ENCODE data around the gene DACT2.
"Not testable (repeated sequence)": the region's sequence is repeated elsewhere in the genome, so short reads cannot be mapped to it uniquely, and the experiment has no call there.

The DACT2 gene

DNA sequence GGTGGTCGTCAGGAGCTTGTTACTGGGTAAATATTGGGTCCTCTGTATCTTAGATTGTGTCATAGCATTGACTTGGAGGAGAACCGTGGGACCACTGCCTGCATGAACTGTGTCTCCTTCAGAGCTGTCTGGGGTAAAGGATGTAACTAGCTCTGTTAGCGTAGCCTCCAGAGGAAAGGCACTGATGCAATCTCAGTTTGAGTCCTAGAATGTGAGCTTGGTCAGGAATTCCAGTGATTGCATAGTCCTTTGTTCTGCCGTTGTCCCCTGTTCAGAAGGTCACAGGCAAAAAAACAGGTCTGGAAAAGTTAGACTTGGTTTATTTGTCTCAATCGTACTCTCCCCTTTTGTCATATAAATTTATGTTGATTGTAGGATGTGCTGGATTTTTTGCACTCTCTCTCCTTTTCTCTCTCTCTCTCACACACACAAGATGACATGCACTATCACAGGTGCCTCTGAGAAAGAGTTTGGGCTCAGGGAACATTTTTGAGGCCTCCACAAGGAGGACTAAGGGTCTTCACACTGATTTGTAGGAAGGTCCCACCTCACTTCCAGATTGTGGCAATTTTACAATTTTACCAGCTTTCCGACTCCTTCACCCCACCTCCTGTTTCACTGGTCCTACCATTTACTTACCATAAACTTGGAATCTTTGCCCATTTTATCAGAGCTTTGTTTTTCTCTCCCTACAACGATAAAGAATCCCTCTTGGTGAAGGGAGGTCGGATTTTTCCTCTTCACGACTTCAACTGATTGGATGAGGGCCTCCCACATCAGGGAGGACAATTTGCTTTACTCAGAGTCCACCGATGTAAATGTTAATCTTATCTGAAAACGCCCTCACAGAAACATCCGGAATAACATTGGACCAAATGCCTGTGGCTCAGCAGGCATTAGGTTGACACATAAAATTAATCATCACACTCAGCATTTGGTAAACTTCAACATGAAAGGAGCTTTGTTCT is 7.0 kb upstream of the DACT2 start:
- TF ChIP-seq GATA1 (IDR thresholded peaks at IDR 0.05; ENCODE audit: low read depth, low read length) (no peak), POLR2A (IDR thresholded peaks at IDR 0.05; ENCODE audit: low read length) (no peak)
- no peak for DNase-seq

DNA sequence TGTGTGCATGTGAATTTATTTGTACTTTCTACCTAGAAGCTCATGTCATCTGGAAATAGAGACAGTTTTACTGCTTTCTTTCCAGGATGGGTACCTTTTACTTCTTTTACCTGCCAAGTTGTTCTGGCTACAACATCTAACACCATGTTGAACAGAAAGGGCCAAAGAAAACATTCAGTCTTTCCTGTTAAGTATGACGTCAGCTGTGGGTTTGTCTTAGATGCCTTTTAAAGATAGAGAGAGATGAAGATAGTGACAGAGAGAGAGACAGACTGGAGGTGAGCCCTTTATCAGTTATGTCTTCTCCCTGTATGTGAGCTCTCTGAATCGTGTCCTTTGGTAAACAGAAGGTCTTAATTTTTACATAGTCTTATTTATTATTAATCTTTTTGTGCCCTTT is 3.4 kb upstream of the DACT2 start:
- TF ChIP-seq GATA1 (IDR thresholded peaks at IDR 0.05; ENCODE audit: low read depth, low read length) (no peak), POLR2A (IDR thresholded peaks at IDR 0.05; ENCODE audit: low read length) (no peak)
- no peak for DNase-seq

DNA sequence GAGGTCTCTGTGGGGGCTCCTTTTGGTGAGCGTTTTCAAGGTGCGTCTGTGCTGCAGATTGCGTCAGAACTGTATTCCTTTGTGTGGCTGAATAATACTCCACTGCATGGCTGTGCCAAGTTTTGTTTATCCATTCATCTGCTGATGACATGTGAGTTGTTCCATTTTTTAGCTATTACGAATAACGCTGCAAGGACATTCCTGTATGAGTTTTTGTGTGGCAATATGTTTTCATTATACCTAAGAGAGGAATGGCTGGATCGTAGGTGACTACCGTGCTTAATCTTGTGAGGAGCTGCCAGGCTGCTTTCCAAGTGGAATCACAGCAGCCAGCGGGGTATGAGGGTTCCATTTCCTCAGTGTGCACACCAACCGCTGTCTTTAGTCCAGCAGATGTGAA is 1.1 kb upstream of the DACT2 start:
- no peak for TF ChIP-seq GATA1 (IDR thresholded peaks at IDR 0.05; ENCODE audit: low read depth, low read length)
- no peak for TF ChIP-seq POLR2A (IDR thresholded peaks at IDR 0.05; ENCODE audit: low read length)
- no peak for DNase-seq

DNA sequence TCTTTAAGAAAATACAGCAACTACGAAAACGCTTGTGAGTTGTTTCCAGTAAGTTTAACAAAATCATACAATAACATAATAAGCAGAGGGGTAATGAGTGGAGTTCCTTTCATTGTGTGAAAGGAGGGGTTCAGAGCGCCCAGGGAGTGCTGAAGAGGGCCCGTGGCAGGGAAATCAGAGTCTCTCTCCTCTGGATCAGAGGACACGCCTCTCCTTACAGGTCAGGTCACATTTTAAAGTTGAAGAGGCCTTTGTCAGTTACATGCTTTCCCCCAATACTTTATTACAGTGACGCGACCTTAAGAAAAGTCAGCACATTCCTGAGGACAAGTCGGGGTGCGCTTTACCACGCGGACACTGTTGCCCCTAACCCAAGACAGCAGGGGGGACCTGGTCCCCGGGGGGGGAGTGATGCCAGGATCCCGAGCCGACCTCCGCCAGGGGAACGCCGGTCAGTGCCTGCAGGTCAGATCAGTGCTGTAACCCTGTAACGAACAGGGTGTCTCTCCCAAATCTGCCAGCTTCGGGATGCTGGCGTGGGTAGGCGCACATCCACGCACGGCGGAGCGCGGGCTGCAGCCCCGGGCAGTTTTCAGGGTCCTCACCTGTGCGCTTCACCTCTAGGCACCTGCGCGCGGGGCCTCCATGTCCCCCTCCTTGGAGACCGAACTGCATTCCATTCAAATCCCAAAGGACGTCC is 848 bp downstream of the DACT2 start:
- TF ChIP-seq GATA1 (IDR thresholded peaks at IDR 0.05; ENCODE audit: low read depth, low read length): no peak
- TF ChIP-seq POLR2A (IDR thresholded peaks at IDR 0.05; ENCODE audit: low read length): no peak
- DNase-seq: no peak

DNA sequence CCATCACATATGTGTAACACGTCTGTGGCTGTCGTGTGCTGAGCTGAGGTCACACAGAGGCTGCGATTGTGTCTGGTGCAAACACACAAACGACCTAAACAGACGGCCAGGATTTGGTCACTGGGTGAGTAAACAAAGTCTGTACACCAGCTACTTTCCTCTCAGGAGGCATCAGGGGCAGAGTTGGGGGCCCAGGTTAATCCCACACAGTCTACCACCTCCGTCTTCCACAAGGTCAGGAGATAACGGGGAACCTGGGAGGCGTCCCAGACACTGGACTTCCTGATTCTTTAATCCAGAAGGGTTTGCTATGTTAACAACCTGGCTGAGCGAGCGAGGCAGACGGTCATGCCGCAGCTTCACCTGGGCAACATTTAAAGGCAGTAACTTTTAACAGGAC is 1.5 kb downstream of the DACT2 start:
- TF ChIP-seq GATA1 (IDR thresholded peaks at IDR 0.05; ENCODE audit: low read depth, low read length): no peak
- no peak for TF ChIP-seq POLR2A (IDR thresholded peaks at IDR 0.05; ENCODE audit: low read length)
- no peak for DNase-seq

DNA sequence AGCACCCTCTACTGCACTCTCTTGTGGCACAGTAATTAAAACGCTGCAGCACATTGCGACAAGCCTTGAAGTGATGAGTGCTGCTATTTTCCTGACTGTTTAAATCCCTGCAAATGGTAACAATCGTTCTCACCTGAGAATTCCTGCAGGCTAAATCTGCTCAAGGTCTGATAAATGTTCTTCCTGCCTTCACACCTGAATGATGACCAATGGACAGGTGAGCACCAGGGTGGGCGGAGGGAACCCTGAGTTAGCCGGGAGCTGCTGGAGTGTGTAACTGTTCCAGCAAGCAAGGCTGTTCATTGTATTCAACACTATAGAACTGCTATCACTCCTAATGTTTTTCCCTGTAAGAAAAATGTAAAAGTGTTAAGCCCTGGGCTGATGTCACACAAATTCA is 4.0 kb downstream of the DACT2 start:
- TF ChIP-seq POLR2A (IDR thresholded peaks at IDR 0.05; ENCODE audit: low read length) (no peak), GATA1 (IDR thresholded peaks at IDR 0.05; ENCODE audit: low read depth, low read length) (no peak)
- no peak for DNase-seq

DNA sequence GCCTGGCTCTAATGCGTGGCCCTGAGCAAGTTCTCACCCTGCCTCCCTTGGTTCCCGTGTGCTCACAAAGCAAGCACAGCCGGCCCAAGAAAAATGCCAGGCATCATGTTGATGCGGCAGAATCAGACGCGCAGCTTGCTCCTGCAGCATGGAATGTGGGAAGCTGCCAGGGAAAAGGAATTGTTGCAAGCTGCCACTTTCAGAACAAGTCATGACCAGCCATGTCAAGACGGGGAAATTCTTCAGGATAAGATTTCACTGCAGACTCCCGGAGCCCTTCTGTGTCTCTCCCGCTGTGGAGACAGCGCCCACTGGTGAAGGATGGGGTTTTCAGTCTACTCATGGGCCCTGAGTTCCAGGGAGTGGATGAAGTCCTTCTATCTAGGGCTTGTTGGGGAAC is 4.6 kb downstream of the DACT2 start:
- DNase-seq: peak in 1 of 2 experiments; percentile 8

DNA sequence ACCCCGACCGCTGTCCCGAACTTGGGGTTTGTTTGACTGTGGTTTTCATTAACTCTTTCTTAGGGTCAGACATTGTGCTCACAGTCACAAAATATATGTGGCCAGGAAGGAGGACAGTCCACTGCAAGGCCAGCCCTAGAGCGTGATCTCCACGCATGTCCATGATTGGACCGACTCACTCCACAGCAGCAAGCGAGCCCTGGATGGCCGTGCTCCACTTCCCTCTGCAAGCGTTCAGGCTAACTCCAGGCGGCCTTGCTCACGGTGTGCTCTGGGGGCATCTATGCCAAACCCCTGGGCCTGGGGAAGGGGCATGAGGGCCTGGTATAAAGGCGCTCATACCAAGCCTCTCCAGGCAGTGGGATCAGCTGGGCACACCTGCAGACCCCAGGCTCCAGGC is 5.6 kb downstream of the DACT2 start:
- no peak for DNase-seq
- TF ChIP-seq GATA1 (IDR thresholded peaks at IDR 0.05; ENCODE audit: low read depth, low read length): no peak
- no peak for TF ChIP-seq POLR2A (IDR thresholded peaks at IDR 0.05; ENCODE audit: low read length)

More for the DNA sequence above, 4.6 kb downstream of the DACT2 start:
- TF ChIP-seq GATA1 (IDR thresholded peaks at IDR 0.05; ENCODE audit: low read depth, low read length) (no peak), POLR2A (IDR thresholded peaks at IDR 0.05; ENCODE audit: low read length) (no peak)

DNA sequence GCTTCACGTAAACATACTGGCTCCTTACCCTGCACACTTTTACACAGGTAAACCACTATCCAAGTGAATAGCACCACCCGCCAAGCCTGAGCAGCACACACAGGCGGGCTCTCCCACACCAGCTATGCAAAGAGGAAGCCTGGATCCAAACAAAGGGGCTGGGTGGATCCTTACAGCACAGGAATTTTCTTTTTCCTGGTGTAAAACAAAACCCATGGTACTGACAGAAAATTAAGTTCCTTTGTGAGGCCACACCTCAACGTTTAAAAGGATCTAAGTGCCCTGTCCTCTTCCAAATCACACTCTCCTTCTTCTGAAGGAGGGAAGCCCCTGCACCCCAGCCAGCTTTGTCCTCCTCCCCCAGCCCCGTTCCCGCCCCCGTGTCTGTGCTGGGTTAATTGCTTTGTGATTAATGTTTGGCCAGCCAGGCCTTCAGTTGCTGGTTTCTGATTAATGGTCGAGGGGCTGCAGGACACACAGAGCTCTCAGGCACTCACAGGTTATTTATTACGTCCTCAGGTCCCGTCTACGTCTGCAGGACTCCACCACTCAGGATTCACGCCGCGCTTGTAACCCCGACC is 6.1 kb downstream of the DACT2 start:
- DNase-seq: no peak
- TF ChIP-seq GATA1 (IDR thresholded peaks at IDR 0.05; ENCODE audit: low read depth, low read length) (no peak), POLR2A (IDR thresholded peaks at IDR 0.05; ENCODE audit: low read length) (no peak)

DNA sequence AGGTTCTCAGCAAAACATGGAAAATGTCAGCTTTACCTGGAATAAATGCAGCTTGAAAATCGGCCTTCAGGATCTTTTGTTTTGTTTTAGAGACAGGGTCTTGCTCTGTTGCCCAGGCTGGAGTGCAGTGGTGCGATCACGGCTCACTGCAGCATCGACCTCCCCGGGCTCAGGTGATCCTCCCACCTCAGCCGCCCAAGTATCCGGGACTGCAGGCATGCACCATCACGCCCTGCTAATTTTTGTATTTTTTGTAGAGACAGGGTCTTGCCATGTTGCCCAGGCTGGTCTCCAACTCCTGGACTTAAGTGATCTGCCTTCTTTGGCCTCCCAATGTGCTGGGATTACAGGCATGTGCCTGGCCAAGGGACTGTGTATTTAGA is 7.5 kb downstream of the DACT2 start:
- not testable (repeated sequence) for DNase-seq

DNA sequence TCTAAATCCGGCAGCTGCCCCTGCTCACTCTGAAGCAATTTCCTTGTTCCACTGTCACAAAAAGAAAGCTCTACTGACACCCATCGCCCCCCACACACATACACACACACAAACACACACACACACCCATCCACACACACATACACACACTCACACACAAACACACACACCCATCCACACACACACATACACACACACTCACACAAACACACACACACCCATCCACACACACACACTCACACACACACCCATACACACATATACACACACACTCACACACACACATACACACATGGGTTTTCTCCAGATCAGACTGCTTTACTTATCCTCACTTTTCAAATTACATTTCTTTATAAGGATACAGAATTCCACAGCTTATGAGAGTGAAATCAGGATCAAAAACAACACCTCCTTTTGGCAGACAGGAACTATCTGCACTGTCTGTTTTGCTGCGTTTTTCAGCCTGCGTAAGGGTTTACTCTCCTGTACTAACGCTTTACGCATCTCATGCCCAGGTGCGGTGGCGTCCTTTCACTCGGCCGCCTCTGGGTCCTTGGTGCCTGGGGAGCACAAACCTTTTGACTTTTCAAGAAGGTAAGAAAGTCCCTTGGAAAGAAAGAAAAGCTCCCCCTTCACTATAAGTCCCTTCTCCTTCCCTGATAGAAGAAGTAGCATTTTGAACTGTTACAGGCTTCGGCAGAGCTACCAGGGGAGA is 8.0 kb downstream of the DACT2 start:
- DNase-seq: no peak
- TF ChIP-seq GATA1 (IDR thresholded peaks at IDR 0.05; ENCODE audit: low read depth, low read length) (no peak), POLR2A (IDR thresholded peaks at IDR 0.05; ENCODE audit: low read length) (no peak)

DNA sequence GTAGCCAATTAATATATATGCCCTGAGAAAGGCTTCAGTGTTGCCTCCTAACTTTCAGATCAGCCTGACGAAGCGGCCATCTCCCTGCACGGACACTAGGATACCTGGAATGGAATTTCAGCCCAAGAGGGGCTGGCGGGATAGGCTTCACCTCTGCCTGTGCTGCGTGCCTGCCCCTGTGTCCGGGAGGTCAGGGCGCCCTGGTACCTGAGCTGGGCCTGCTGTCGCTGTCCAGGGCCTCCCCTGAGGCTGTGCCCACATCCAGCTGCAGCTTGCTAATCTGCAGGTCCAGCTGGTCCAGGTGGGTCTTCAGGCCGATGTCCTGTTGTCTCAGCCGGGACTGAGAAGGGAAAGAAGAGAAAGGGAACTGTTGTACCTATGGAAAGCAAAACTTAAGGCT is 8.6 kb downstream of the DACT2 start:
- no peak for DNase-seq
- TF ChIP-seq POLR2A (IDR thresholded peaks at IDR 0.05; ENCODE audit: low read length) (no peak), GATA1 (IDR thresholded peaks at IDR 0.05; ENCODE audit: low read depth, low read length) (no peak)

DNA sequence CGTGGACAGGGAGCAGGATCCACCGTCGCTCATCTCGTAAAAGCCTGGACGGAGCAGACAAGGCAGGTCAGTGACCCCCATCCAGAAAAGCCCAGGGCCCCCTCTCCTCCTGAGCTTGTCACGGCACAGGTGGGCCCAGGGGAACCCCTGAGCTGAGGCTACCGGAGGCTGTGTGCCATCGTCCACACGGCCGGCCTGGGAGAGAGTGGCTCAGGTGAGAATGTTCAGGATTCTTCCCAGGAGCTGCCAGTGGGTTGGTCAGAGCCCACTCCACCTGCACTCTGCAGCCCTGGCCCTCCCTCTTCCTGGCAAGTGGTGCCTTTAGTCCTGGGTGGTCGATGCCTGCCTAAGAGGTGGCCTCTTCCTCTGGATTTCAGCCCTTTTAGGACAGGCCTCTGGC is 9.2 kb downstream of the DACT2 start:
- no peak for TF ChIP-seq GATA1 (IDR thresholded peaks at IDR 0.05; ENCODE audit: low read depth, low read length)
- no peak for DNase-seq

DNA sequence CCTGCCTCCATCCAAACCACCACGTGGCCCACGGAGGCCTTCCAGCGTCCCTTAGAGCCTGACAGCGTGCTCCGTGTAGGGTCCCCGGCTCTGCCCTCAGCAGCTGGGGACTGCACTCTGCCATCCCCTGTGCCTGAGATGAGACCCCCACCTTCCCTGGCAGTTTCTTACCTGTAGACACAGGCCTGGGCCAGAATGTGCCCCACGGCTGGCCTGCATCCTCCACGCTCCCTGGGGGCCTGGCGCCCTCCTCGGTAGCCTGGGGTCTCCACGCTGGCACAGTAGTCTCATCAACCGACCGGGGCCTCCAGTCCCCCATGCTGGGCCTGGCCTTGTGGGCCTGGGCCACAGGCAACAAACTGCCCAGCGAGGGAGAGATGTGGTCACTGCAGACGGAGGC is 9.6 kb downstream of the DACT2 start:
- no peak for TF ChIP-seq POLR2A (IDR thresholded peaks at IDR 0.05; ENCODE audit: low read length)
- TF ChIP-seq GATA1 (IDR thresholded peaks at IDR 0.05; ENCODE audit: low read depth, low read length): no peak

More for the DNA sequence above, 9.6 kb downstream of the DACT2 start:
- DNase-seq: no peak
